Nephron (organoid): Measurements from ENCODE around the gene FAM76A.

ENCODE experiments used
- H3K27ac Mint-ChIP-seq, 3 experiments: 2 replicates each; pipeline ENCODE4 v1.8.0; 2020; ENCODE audit warnings: mixed read lengths in 3 of 3, mild to moderate bottlenecking in 2 of 3, moderate library complexity in 1 of 3
- H3K27me3 Mint-ChIP-seq: 2 replicates; pipeline ENCODE4 v1.8.0; 2021; ENCODE audit warnings: low read depth, mild to moderate bottlenecking, moderate library complexity, mixed read lengths
- H3K36me3 Mint-ChIP-seq: 2 replicates; pipeline ENCODE4 v1.8.0; 2020; ENCODE audit warnings: low read depth, mixed read lengths
- H3K4me1 Mint-ChIP-seq: 2 replicates; pipeline ENCODE4 v1.8.0; 2020; ENCODE audit warnings: mixed read lengths
- H3K4me3 Mint-ChIP-seq, 3 experiments: 2 replicates each; pipeline ENCODE4 v1.8.0; 2020; ENCODE audit warnings: mild to moderate bottlenecking in 3 of 3, mixed read lengths in 3 of 3, moderate library complexity in 2 of 3
- H3K9me3 Mint-ChIP-seq: 2 replicates; pipeline ENCODE4 v1.8.0; 2020; ENCODE audit warnings: mixed read lengths
- CTCF ChIP-seq, 3 experiments: fragments of 200-600 bp; sonication (generic); IDR thresholded peaks; one replicate each; pipeline ENCODE4 v1.5.0; 2021; ENCODE audit warnings: antibody characterized with exemption in 3 of 3; ENCODE audit not compliant: unreplicated experiment in 3 of 3

Gene FAM76A

GRCh38 chr1:27778056-27778455 is 52.3 kb downstream of the FAM76A start:
- Mint-ChIP-seq H3K4me3 (no peak overlapping the region), H3K4me1 (peaks cover 5% of the 10 kb centered on the region), H3K36me3 (peaks cover 3% of the 10 kb centered on the region), H3K27me3 (no peaks in the 10 kb centered on the region), H3K27ac (no peak overlapping the region), H3K9me3 (no peaks in the 10 kb centered on the region)
- no peak for TF ChIP-seq CTCF (IDR thresholded peaks at IDR 0.05; ENCODE audit: unreplicated experiment in 3 of 3)

GRCh38 chr1:27779122-27779521 is 53.4 kb downstream of the FAM76A start:
- Mint-ChIP-seq H3K9me3 (no peaks in the 10 kb centered on the region), H3K36me3 (peaks cover 3% of the 10 kb centered on the region), H3K27me3 (no peaks in the 10 kb centered on the region), H3K4me1 (no peaks in the 10 kb centered on the region), H3K27ac (no peak overlapping the region), H3K4me3 (no peak overlapping the region)
- no peak for TF ChIP-seq CTCF (IDR thresholded peaks at IDR 0.05; ENCODE audit: unreplicated experiment in 3 of 3)

- H3K4me3 Mint-ChIP-seq: no peak overlapping the region
- TF ChIP-seq CTCF (IDR thresholded peaks at IDR 0.05; ENCODE audit: unreplicated experiment in 3 of 3): no peak
- H3K27me3 Mint-ChIP-seq: no peaks in the 10 kb centered on the region
These were observed 57.2 kb downstream of the FAM76A start for GRCh38 chr1:27782950-27783349.

GRCh38 chr1:27784700-27785099 is 58.9 kb downstream of the FAM76A start:
- Mint-ChIP-seq H3K27ac (no peak overlapping the region), H3K4me1 (no peaks in the 10 kb centered on the region), H3K4me3 (no peak overlapping the region), H3K36me3 (peaks cover 8% of the 10 kb centered on the region), H3K9me3 (no peaks in the 10 kb centered on the region), H3K27me3 (no peaks in the 10 kb centered on the region)
- TF ChIP-seq CTCF (IDR thresholded peaks at IDR 0.05; ENCODE audit: unreplicated experiment in 3 of 3): no peak

More at GRCh38 chr1:27782950-27783349, 57.2 kb downstream of the FAM76A start:
- Mint-ChIP-seq H3K27ac (no peak overlapping the region), H3K4me1 (no peaks in the 10 kb centered on the region), H3K36me3 (no peaks in the 10 kb centered on the region), H3K9me3 (no peaks in the 10 kb centered on the region)

- Mint-ChIP-seq H3K36me3 (peaks cover 17% of the 10 kb centered on the region), H3K4me1 (no peaks in the 10 kb centered on the region), H3K27ac (no peak overlapping the region), H3K27me3 (no peaks in the 10 kb centered on the region), H3K4me3 (no peak overlapping the region), H3K9me3 (no peaks in the 10 kb centered on the region)
- TF ChIP-seq CTCF (IDR thresholded peaks at IDR 0.05; ENCODE audit: unreplicated experiment in 3 of 3): no peak
These were observed 60.2 kb downstream of the FAM76A start for GRCh38 chr1:27785781-27786455.

- no peaks in the 10 kb centered on the region for H3K9me3 Mint-ChIP-seq
These were observed 62.1 kb downstream of the FAM76A start for GRCh38 chr1:27787895-27788294.

More at GRCh38 chr1:27787895-27788294, 62.1 kb downstream of the FAM76A start:
- Mint-ChIP-seq H3K36me3 (peaks cover 22% of the 10 kb centered on the region), H3K4me1 (no peaks in the 10 kb centered on the region), H3K4me3 (no peak overlapping the region), H3K27ac (no peak overlapping the region), H3K27me3 (no peaks in the 10 kb centered on the region)
- no peak for TF ChIP-seq CTCF (IDR thresholded peaks at IDR 0.05; ENCODE audit: unreplicated experiment in 3 of 3)
